ENCODE results near the gene SEC62.

GRCh38 chr3:169990431-169990830 is 23.8 kb downstream of the SEC62 start:
- TF ChIP-seq POLR2AphosphoS5 (IDR thresholded peaks at IDR 0.05) (no peak), POLR2A (IDR thresholded peaks at IDR 0.05) (no peak), CTCF (IDR thresholded peaks at IDR 0.05) (no peak)

Data from breast epithelium (tissue), 3 donors.